WTC11 (cell line): ENCODE measurements around the gene ITIH5. TPM values are rescaled to one million over a fixed set of nuclear protein-coding genes. Genes with fewer than 3 reads are reported as not detected.
A peak's percentile ranks its signal among the peaks of the same experiment; 100 is the strongest.

Source experiments
- ATAC-seq: fragments of 200-7000 bp; cut with Tn5 transposase; 2 replicates; pipeline ENCODE4 v1.10.0; 2021; ENCODE audit warnings: mild to moderate bottlenecking, moderate library complexity
- CTCF ChIA-PET: fragments of 300-600 bp; sonication (Branson Sonifier 250); formaldehyde crosslinking; loops from one replicate; lab custom pipeline; 2021; ENCODE audit warnings: antibody characterized with exemption; lab: Charles Lee
- POLR2A ChIA-PET: fragments of 350-600 bp; sonication (Branson Sonifier 250); formaldehyde crosslinking; loops from one replicate; lab custom pipeline; 2021; ENCODE audit warnings: antibody characterized with exemption; lab: Charles Lee
- DNase-seq: peaks from one replicate; pipeline ENCODE4 v3.0.0; 2021; ENCODE audit warnings: low spot score
- H3K27ac Mint-ChIP-seq: 2 replicates; pipeline ENCODE4 v1.8.0; 2021; ENCODE audit warnings: mixed read lengths
- H3K27me3 Mint-ChIP-seq: 2 replicates; pipeline ENCODE4 v1.8.0; 2021; ENCODE audit warnings: low read depth, mild to moderate bottlenecking, moderate library complexity, mixed read lengths
- H3K36me3 Mint-ChIP-seq: 2 replicates; pipeline ENCODE4 v1.8.0; 2021; ENCODE audit warnings: mixed read lengths
- H3K4me1 Mint-ChIP-seq: 2 replicates; pipeline ENCODE4 v1.8.0; 2022; ENCODE audit warnings: mixed read lengths
- H3K4me3 Mint-ChIP-seq: 2 replicates; pipeline ENCODE4 v1.8.0; 2021; ENCODE audit warnings: mild to moderate bottlenecking, moderate library complexity, mixed read lengths
- H3K9me3 Mint-ChIP-seq: 2 replicates; pipeline ENCODE4 v1.8.0; 2021; ENCODE audit warnings: mixed read lengths
- ESRRA ChIP-seq: sonication (generic); formaldehyde crosslinking; IDR thresholded peaks from 2 replicates; pipeline ENCODE4 v1.8.1; 2022; ENCODE audit warnings: mild to moderate bottlenecking, missing genetic modification reagents, borderline replicate concordance
- GABPB1 ChIP-seq: sonication (generic); formaldehyde crosslinking; IDR thresholded peaks from 2 replicates; pipeline ENCODE4 v1.8.1; 2023; ENCODE audit warnings: mild to moderate bottlenecking, missing genetic modification reagents
- TEAD1 ChIP-seq: sonication (generic); formaldehyde crosslinking; IDR thresholded peaks from 2 replicates; pipeline ENCODE4 v1.8.0; 2022; ENCODE audit warnings: mild to moderate bottlenecking, missing genetic modification reagents
- total RNA-seq: library from RNA; stranded (reverse); gene quantifications from 3 replicates; pipeline ENCODE4 v1.2.3, GENCODE V29; 2021
- TF ChIP-seq, protein P1 (sequence below): fragments of 250-450 bp; sonication (Bioruptor Pico); conservative IDR thresholded peaks from 2 replicates; pipeline ENCODE4 v1.9.0; 2021; ENCODE audit warnings: mild to moderate bottlenecking
- TF ChIP-seq, protein P2 (sequence below): sonication (generic); formaldehyde crosslinking; IDR thresholded peaks from 2 replicates; pipeline ENCODE4 v1.8.0; 2022; ENCODE audit warnings: missing genetic modification reagents
- TF ChIP-seq, protein P3 (sequence below): sonication (generic); formaldehyde crosslinking; IDR thresholded peaks from 2 replicates; pipeline ENCODE4 v1.8.1; 2022; ENCODE audit warnings: low read depth, missing genetic modification reagents, borderline replicate concordance
- TF ChIP-seq, protein P4 (sequence below): fragments of 250-450 bp; sonication (Bioruptor Pico); IDR thresholded peaks from 2 replicates; pipeline ENCODE4 v1.9.0; 2021; ENCODE audit warnings: mild to moderate bottlenecking, borderline replicate concordance

Gene ITIH5
- total RNA-seq, 1 experiment from 2014 or later: 3.1 TPM

DNA sequence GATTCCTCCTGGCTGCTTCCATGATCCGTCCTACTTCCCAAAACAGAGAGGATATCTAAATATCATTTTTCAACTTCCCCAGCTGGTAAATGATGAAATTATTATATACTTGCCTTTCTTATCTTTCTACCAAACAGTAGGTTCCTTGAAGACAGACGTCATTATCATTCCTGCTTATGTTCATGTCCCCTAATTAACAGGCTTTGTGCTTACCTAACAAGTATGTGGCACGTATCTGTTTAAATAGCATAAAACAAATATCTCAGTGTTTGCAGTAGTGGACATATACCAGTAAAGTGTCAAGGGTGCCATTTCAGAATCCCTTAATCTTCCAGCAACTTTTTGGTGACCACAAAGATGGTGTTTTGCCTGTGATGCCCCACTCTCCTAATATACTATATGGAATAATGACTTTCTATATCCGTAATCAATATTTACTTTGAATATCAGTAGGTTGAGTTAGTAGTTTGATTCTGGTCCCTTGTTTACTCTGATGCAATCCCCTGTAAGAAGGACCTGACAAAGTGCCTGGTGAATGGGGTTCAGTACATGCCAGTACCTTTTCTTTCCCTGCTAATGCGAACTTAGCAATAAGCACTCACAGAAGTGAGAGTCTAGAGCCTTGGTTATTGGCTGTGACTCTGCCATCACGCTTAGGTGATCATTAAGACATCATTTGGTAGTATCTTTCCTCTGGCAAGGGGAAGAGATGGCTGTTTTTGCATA lies 124.4 kb downstream of the ITIH5 start:
- no peaks in the 10 kb centered on the region for H3K36me3 Mint-ChIP-seq
- H3K27ac Mint-ChIP-seq: no peak overlapping the region
- ATAC-seq (no peak), DNase-seq (no peak)
- peaks cover 18% of the 10 kb centered on the region for H3K9me3 Mint-ChIP-seq
- ChIA-PET POLR2A (no interaction called here), CTCF (no interaction called here)
- TF ChIP-seq GABPB1 (CRISPR knock-in tag): peak; percentile 97
- TF ChIP-seq, protein P1, sequence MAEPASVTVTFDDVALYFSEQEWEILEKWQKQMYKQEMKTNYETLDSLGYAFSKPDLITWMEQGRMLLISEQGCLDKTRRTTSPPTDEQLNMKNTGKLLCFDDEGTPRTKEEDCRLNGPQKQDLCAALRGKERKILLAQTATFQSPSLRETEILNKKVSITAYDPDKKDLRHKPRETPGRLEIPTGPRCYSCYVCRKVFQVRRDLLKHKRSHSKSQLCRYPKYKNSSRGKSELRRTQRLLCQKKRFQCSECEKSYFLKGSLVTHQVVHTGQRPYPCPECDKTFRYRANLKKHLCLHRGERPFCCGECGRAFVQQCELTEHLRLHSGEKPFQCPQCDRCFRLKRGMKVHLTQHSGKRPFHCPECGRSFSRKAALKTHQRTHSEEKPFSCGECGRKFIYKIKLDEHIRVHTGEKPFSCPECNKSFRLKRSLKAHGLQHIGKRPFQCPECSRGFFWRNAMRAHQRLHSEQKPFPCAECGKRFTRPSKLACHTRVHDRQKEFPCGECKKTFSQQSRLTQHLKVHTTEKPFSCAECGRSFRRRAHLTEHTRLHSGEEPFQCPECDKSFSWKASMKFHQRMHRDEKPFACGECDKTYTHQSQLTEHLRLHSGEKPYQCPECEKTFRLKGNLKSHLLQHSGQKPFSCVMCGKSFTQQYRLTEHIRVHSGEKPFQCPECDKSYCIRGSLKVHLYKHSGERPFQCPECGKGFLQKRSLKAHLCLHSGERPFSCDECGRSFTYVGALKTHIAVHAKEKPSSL (CRISPR knock-in tag): no peak
- no peaks in the 10 kb centered on the region for H3K27me3 Mint-ChIP-seq
- H3K4me3 Mint-ChIP-seq: no peak overlapping the region
- peaks cover 37% of the 10 kb centered on the region for H3K4me1 Mint-ChIP-seq

DNA sequence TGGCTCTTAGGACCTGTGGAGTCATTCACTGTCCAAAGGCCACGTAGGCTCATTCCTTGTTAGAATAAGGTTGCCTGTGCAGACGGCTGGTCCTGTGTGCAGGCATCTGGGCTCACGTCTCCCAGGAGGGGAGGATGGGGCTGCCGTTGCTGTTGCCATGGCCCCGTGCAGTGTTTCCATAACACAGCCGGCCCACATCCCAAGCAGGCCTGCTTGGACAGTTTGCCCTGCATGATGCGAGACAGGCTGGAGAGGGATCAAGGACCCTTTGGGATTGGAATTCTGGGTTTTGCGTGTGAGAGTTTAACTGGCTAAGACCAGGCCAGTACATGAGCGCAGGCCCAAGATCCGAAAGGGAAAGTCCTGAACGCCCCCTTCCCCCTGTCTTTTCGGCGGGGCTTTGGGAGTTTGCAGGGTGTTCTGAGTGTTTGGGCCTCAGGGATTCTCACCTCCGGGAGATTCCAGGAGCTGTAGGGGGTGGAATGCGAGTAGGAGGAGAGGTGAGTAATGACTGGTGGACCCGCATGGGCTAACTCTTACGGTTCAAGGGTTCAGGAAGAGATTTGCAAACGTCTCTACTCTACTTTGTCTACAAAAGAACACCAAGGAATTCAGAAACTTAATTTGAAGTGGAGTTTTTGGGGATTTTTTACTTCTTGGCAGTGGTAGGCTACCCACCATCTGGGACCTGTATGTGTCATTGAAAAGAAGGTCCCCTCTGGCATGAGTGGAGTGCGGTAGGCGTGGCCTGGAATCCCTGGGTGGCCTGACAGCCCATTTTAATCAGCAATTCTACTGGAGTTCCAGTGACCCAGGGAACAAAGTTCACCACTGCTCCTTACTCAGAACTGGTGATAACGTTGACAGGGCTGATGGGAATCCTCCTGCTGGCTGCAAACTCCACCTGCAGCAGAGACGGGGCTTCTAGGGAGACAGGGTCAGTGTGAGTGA lies 125.4 kb downstream of the ITIH5 start:
- Mint-ChIP-seq H3K27me3 (no peaks in the 10 kb centered on the region), H3K4me1 (peaks cover 37% of the 10 kb centered on the region), H3K27ac (peak overlapping the region; percentile 68), H3K36me3 (no peaks in the 10 kb centered on the region), H3K4me3 (peak overlapping the region; percentile 1; the same call in 1 of the 2 replicates), H3K9me3 (peaks cover 18% of the 10 kb centered on the region)
- CTCF ChIA-PET: no interaction called here
- POLR2A ChIA-PET: interaction anchor here (0.6 kb wide), 1 partner anchor 16 kb away, joined by 3 read pairs; no protein-coding TSS in a partner anchor
- DNase-seq (peak; percentile 59), ATAC-seq (peak; percentile 82)
- TF ChIP-seq, protein P2, sequence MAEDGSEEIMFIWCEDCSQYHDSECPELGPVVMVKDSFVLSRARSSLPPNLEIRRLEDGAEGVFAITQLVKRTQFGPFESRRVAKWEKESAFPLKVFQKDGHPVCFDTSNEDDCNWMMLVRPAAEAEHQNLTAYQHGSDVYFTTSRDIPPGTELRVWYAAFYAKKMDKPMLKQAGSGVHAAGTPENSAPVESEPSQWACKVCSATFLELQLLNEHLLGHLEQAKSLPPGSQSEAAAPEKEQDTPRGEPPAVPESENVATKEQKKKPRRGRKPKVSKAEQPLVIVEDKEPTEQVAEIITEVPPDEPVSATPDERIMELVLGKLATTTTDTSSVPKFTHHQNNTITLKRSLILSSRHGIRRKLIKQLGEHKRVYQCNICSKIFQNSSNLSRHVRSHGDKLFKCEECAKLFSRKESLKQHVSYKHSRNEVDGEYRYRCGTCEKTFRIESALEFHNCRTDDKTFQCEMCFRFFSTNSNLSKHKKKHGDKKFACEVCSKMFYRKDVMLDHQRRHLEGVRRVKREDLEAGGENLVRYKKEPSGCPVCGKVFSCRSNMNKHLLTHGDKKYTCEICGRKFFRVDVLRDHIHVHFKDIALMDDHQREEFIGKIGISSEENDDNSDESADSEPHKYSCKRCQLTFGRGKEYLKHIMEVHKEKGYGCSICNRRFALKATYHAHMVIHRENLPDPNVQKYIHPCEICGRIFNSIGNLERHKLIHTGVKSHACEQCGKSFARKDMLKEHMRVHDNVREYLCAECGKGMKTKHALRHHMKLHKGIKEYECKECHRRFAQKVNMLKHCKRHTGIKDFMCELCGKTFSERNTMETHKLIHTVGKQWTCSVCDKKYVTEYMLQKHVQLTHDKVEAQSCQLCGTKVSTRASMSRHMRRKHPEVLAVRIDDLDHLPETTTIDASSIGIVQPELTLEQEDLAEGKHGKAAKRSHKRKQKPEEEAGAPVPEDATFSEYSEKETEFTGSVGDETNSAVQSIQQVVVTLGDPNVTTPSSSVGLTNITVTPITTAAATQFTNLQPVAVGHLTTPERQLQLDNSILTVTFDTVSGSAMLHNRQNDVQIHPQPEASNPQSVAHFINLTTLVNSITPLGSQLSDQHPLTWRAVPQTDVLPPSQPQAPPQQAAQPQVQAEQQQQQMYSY (CRISPR knock-in tag): no peak
- peak; percentile 31; the same call in 1 of the 2 replicates for TF ChIP-seq GABPB1 (CRISPR knock-in tag)

DNA sequence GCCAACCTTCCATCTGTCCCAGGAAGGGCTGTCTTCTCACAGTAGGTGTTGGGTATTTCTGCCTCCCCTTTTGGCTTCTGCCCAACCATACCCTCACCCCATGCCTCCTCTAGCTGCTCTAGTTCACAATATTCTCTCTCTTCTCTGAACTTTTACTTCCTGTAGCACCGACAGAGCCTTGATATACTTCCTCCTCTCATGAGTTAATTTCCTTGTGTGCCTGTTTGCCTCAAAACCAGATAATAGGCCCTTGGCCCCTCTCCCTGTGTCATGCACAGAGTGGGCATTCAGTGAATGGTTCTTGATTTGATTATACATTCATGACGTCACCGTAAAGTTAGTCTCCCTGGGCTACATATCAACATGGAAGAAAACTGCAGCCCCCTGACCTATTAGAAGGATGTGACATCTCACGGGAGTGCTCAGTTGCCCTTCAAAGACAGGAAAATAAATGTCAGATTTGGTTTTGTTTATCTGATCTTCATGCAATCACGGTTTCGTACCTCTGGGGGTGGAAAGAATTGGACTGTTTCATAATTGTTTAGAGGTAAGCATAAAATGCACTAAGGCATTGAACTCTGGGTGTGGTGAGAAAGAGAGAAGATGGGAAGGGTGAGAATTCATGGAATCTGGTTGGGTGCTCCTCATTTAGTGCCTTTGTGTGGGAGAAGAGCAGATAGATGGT lies 127.7 kb downstream of the ITIH5 start:
- TF ChIP-seq, protein P3, sequence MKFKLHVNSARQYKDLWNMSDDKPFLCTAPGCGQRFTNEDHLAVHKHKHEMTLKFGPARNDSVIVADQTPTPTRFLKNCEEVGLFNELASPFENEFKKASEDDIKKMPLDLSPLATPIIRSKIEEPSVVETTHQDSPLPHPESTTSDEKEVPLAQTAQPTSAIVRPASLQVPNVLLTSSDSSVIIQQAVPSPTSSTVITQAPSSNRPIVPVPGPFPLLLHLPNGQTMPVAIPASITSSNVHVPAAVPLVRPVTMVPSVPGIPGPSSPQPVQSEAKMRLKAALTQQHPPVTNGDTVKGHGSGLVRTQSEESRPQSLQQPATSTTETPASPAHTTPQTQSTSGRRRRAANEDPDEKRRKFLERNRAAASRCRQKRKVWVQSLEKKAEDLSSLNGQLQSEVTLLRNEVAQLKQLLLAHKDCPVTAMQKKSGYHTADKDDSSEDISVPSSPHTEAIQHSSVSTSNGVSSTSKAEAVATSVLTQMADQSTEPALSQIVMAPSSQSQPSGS (CRISPR knock-in tag): no peak
- TF ChIP-seq TEAD1 (CRISPR knock-in tag) (no peak), ESRRA (CRISPR knock-in tag) (no peak)
- TF ChIP-seq, protein P4, sequence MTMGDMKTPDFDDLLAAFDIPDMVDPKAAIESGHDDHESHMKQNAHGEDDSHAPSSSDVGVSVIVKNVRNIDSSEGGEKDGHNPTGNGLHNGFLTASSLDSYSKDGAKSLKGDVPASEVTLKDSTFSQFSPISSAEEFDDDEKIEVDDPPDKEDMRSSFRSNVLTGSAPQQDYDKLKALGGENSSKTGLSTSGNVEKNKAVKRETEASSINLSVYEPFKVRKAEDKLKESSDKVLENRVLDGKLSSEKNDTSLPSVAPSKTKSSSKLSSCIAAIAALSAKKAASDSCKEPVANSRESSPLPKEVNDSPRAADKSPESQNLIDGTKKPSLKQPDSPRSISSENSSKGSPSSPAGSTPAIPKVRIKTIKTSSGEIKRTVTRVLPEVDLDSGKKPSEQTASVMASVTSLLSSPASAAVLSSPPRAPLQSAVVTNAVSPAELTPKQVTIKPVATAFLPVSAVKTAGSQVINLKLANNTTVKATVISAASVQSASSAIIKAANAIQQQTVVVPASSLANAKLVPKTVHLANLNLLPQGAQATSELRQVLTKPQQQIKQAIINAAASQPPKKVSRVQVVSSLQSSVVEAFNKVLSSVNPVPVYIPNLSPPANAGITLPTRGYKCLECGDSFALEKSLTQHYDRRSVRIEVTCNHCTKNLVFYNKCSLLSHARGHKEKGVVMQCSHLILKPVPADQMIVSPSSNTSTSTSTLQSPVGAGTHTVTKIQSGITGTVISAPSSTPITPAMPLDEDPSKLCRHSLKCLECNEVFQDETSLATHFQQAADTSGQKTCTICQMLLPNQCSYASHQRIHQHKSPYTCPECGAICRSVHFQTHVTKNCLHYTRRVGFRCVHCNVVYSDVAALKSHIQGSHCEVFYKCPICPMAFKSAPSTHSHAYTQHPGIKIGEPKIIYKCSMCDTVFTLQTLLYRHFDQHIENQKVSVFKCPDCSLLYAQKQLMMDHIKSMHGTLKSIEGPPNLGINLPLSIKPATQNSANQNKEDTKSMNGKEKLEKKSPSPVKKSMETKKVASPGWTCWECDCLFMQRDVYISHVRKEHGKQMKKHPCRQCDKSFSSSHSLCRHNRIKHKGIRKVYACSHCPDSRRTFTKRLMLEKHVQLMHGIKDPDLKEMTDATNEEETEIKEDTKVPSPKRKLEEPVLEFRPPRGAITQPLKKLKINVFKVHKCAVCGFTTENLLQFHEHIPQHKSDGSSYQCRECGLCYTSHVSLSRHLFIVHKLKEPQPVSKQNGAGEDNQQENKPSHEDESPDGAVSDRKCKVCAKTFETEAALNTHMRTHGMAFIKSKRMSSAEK (CRISPR knock-in tag): no peak
- peaks cover 41% of the 10 kb centered on the region for H3K4me1 Mint-ChIP-seq

More for the DNA sequence above, 127.7 kb downstream of the ITIH5 start:
- ChIA-PET POLR2A (no interaction called here), CTCF (interaction anchor here (1.1 to 1.6 kb wide), 3 partner anchors 14 to 148 kb away, joined by 4 to 8 read pairs (median 4); no protein-coding TSS in a partner anchor)
- DNase-seq (no peak), ATAC-seq (no peak)
- H3K27ac Mint-ChIP-seq: 0 out of 2 replicates have a peak overlapping the region, but pooled peaks have one; percentile 5
- H3K9me3 Mint-ChIP-seq: peaks cover 18% of the 10 kb centered on the region
- H3K4me3 Mint-ChIP-seq: no peak overlapping the region
- no peaks in the 10 kb centered on the region for H3K36me3 Mint-ChIP-seq
- no peaks in the 10 kb centered on the region for H3K27me3 Mint-ChIP-seq
